Measurements from ENCODE around the gene CALD1.

CALD1 gene

DNA sequence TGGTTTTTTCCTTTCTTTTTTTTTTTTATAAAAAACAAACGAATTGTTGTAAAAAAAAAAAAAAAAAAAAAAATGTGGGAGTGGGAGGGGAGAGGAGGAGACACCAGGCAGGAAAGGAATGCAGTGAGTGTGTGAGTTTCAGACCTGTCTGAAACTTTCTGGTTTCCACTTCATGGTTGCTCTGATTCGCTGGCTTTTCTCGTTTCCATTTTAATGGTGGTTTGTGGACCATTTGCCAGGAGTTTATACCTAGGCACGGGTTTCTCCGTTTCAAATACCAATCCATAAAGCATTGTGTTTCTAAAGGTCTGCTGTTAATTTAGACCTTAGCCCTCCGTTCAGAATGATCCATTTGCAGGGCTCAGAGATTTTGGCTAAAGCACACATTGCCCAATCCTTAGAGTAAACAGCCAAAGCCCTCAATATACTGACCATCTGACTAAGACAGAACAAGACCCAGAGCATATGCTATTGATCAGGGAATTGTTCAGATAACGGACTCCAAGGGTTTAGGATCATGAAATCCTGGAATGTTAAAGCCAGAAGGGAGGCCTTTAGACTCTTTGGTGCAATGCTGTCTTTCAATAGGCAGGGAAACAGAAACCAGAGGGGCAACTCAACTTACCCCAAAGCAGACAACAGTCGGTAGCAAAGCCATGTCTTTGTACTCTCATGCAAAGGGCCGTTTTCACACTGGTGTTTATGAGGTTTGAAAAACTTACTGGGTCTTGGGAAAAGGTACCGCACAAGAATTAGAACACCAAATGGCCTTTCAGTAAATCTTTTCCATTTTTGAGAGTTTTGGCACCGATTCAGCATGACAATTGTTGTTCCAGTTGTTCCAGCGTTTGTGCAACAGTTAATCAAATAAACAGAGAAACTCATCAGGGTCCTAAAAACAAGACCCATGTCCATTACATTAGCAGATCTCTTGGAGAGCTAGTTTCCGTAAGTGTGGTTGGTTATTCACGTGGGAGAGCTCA lies 112.6 kb downstream of the CALD1 start:
- H4K20me1 ChIP-seq (ENCODE audit: low read depth, low read length), result no peaks in the 10 kb centered on the region
- peaks cover 11% of the 10 kb centered on the region; the same call in 1 of the 2 replicates for H3K9me3 ChIP-seq (ENCODE audit: insufficient read depth, low read length)
- no peak overlapping the region for H3K4me3 ChIP-seq (ENCODE audit: insufficient read depth, low read length, poor library complexity, severe bottlenecking)
- H3K36me3 ChIP-seq (ENCODE audit: low read length), result no peaks in the 10 kb centered on the region
- no peak overlapping the region for H3K9ac ChIP-seq (ENCODE audit: low read length)
- no peaks in the 10 kb centered on the region for H3K79me2 ChIP-seq (ENCODE audit: insufficient read depth, low read length)
- no peaks in the 10 kb centered on the region for H3K9me2 ChIP-seq (replicated peaks; ENCODE audit: insufficient read depth, low read length)
- H3K27ac ChIP-seq (ENCODE audit: low read depth, low read length), result no peak overlapping the region
- no peak overlapping the region for H2AFZ ChIP-seq (ENCODE audit: low read depth, low read length, severe bottlenecking)
- TF ChIP-seq EZH2phosphoT487 (conservative IDR thresholded peaks at IDR 0.05; ENCODE audit: low read length), result no peak
- no peak for TF ChIP-seq CTCF (IDR thresholded peaks at IDR 0.05; ENCODE audit: insufficient read depth, low read length, poor library complexity, severe bottlenecking)
- H3F3A ChIP-seq (ENCODE audit: insufficient read depth), result no peaks in the 10 kb centered on the region
- no peak overlapping the region for H3K4me2 ChIP-seq (ENCODE audit: low read depth, low read length, poor library complexity, severe bottlenecking)
- H3K27me3 ChIP-seq (ENCODE audit: low read length), result no peaks in the 10 kb centered on the region

GRCh38 chr7:134892963-134893362 lies 113.5 kb downstream of the CALD1 start:
- Histone ChIP-seq H3K79me2 (ENCODE audit: insufficient read depth, low read length) (no peaks in the 10 kb centered on the region), H3K9me3 (ENCODE audit: insufficient read depth, low read length) (peaks cover 11% of the 10 kb centered on the region; the same call in 1 of the 2 replicates), H3K4me3 (ENCODE audit: insufficient read depth, low read length, poor library complexity, severe bottlenecking) (no peak overlapping the region), H4K20me1 (ENCODE audit: low read depth, low read length) (no peaks in the 10 kb centered on the region), H2AFZ (ENCODE audit: low read depth, low read length, severe bottlenecking) (no peak overlapping the region), H3K4me2 (ENCODE audit: low read depth, low read length, poor library complexity, severe bottlenecking) (no peak overlapping the region), H3F3A (ENCODE audit: insufficient read depth) (no peaks in the 10 kb centered on the region), H3K36me3 (ENCODE audit: low read length) (no peaks in the 10 kb centered on the region), H3K27me3 (ENCODE audit: low read length) (no peaks in the 10 kb centered on the region), H3K9ac (ENCODE audit: low read length) (no peak overlapping the region), H3K27ac (ENCODE audit: low read depth, low read length) (no peak overlapping the region), H3K9me2 (replicated peaks; ENCODE audit: insufficient read depth, low read length) (no peaks in the 10 kb centered on the region)
- no peak for TF ChIP-seq CTCF (IDR thresholded peaks at IDR 0.05; ENCODE audit: insufficient read depth, low read length, poor library complexity, severe bottlenecking)
- no peak for TF ChIP-seq EZH2phosphoT487 (conservative IDR thresholded peaks at IDR 0.05; ENCODE audit: low read length)

- no peak overlapping the region for H3K4me3 ChIP-seq (ENCODE audit: insufficient read depth, low read length, poor library complexity, severe bottlenecking)
- no peak overlapping the region for H3K9ac ChIP-seq (ENCODE audit: low read length)
- no peaks in the 10 kb centered on the region for H4K20me1 ChIP-seq (ENCODE audit: low read depth, low read length)
- H3F3A ChIP-seq (ENCODE audit: insufficient read depth), result no peaks in the 10 kb centered on the region
- no peaks in the 10 kb centered on the region for H3K27me3 ChIP-seq (ENCODE audit: low read length)
- peaks cover 11% of the 10 kb centered on the region; the same call in 1 of the 2 replicates for H3K9me3 ChIP-seq (ENCODE audit: insufficient read depth, low read length)
- no peak overlapping the region for H2AFZ ChIP-seq (ENCODE audit: low read depth, low read length, severe bottlenecking)
- H3K27ac ChIP-seq (ENCODE audit: low read depth, low read length), result no peak overlapping the region
- H3K36me3 ChIP-seq (ENCODE audit: low read length), result no peaks in the 10 kb centered on the region
- H3K4me2 ChIP-seq (ENCODE audit: low read depth, low read length, poor library complexity, severe bottlenecking), result no peak overlapping the region
- H3K9me2 ChIP-seq (replicated peaks; ENCODE audit: insufficient read depth, low read length), result no peaks in the 10 kb centered on the region
- no peaks in the 10 kb centered on the region for H3K79me2 ChIP-seq (ENCODE audit: insufficient read depth, low read length)
- no peak for TF ChIP-seq CTCF (IDR thresholded peaks at IDR 0.05; ENCODE audit: insufficient read depth, low read length, poor library complexity, severe bottlenecking)
- TF ChIP-seq EZH2phosphoT487 (conservative IDR thresholded peaks at IDR 0.05; ENCODE audit: low read length), result no peak
Observed at GRCh38 chr7:134893920-134894319, 114.5 kb downstream of the CALD1 start.

Measured in SU-DHL-6 (cell line).